ENCODE results near the gene SPACA7.
A peak's percentile ranks its signal among the peaks of the same experiment; 100 is the strongest.

SPACA7 gene

DNA sequence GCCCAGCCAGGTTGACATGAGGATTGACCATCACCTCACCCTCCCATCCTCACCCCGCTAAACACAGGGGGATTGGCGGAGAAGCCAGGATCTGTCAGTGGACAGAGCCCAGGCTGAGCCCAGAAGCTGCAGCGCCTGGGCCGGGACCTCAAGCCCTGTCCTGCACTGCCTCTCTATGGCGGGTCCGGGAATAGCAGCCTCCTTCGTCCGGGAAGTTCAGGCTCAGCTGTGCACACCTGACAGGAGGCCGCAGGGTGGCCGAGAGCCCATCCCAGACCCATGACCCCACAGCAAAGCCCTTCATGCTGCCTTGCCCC, 67.8 kb downstream of the SPACA7 start:
- Histone ChIP-seq H4K12ac (ENCODE audit: low read depth, low read length) (no peak overlapping the region), H3K4me1 (ENCODE audit: control insufficient read depth in 1 of 2, insufficient read depth in 2 of 2, low read length in 2 of 2) (peaks cover 0 to 1% of the 10 kb centered on the region in 2 experiments), H4K8ac (ENCODE audit: low read depth, low read length) (no peak overlapping the region), H2BK12ac (ENCODE audit: low read length) (no peak overlapping the region), H3K9ac (ENCODE audit: low read length) (no peak overlapping the region), H3K27me3 (ENCODE audit: insufficient read depth, low read length) (no peaks in the 10 kb centered on the region), H2AFZ (ENCODE audit: insufficient read depth, low read length, poor library complexity) (no peak overlapping the region), H2BK120ac (ENCODE audit: insufficient read depth, low read length, poor library complexity) (no peak overlapping the region), H2AK5ac (ENCODE audit: low read length) (no peak overlapping the region), H4K91ac (ENCODE audit: low read depth, low read length) (no peak overlapping the region), H3K9me3 (ENCODE audit: insufficient read depth, low read depth, low read length) (peaks cover 3% of the 10 kb centered on the region), H3K4ac (ENCODE audit: low read depth, low read length) (no peak overlapping the region), H3K4me3 (ENCODE audit: low read depth, low read length) (no peak overlapping the region), H3K79me1 (ENCODE audit: low read length) (no peaks in the 10 kb centered on the region), H3K23ac (ENCODE audit: low read length) (no peak overlapping the region), H2BK5ac (ENCODE audit: low read depth, low read length, poor library complexity) (no peak overlapping the region), H3K27ac (ENCODE audit: low read depth, low read length) (no peak overlapping the region), H3K36me3 (ENCODE audit: control insufficient read depth in 1 of 2, insufficient read depth in 2 of 2, low read length in 2 of 2) (no peaks in the 10 kb centered on the region), H3K18ac (ENCODE audit: low read length) (no peak overlapping the region), H3K4me2 (ENCODE audit: low read length) (no peak overlapping the region), H3K14ac (ENCODE audit: low read length) (no peak overlapping the region), H3K79me2 (ENCODE audit: control insufficient read depth, insufficient read depth, low read length, poor library complexity) (no peaks in the 10 kb centered on the region)
- DNase-seq: peak; percentile 46 to 76
- no CpG with 5 or more reads among the region's 10 CpGs for WGBS (ENCODE audit: extremely low coverage, insufficient coverage, insufficient read length)

DNA sequence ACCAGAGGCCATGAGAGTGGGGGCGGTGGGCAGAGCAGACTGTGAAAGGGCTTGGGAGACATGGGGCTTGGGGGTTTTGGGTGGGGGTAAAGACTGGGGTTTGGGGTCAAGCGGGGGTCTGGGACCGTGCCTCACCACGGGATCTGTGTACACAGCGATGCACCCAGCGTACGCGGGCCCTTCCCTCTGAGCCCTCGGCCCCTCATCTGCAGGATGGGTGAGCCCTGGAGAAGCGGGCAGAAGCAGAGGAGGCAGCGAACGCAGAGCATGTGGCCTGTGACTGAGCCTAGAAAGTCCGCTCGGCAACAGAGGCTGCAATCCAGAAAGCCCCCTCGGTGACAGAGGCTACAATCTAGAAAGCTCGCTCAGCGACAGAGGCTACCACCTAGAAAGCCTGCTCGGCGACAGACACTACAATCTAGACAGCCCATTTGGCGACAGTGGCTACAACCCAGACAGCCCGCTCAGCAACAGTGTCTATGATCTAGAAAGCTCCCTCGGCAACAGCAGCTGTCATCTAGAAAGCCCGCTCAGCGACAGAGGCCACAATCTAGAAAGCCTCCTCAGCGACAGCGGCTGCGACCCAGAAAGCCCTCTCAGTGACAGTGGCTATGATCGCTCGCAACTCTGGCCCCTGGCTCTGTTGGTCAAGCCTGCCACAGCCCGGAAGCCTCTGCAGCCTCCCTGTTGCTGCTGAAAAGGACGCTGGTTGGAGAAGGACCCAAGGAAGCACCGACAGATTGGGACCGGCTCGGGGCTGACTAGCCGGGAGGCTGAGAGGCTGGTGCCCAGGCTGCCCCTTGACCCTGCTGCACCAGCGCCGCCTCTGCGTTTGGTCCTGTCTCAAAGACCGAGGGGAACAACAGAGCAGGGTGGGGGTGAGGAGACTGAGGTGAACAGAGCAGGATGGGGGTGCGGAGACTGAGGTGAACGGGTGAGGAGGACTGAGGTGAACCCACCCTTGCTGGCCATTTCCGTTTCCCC, 68.6 kb downstream of the SPACA7 start:
- Histone ChIP-seq H3K27ac (ENCODE audit: low read depth, low read length) (no peak overlapping the region), H2BK5ac (ENCODE audit: low read depth, low read length, poor library complexity) (no peak overlapping the region), H3K23ac (ENCODE audit: low read length) (no peak overlapping the region), H3K79me1 (ENCODE audit: low read length) (no peaks in the 10 kb centered on the region), H3K18ac (ENCODE audit: low read length) (no peak overlapping the region), H3K14ac (ENCODE audit: low read length) (no peak overlapping the region), H4K91ac (ENCODE audit: low read depth, low read length) (no peak overlapping the region), H3K4me1 (ENCODE audit: control insufficient read depth in 1 of 2, insufficient read depth in 2 of 2, low read length in 2 of 2) (peaks cover 0 to 3% of the 10 kb centered on the region in 2 experiments), H3K36me3 (ENCODE audit: control insufficient read depth in 1 of 2, insufficient read depth in 2 of 2, low read length in 2 of 2) (no peaks in the 10 kb centered on the region), H2AFZ (ENCODE audit: insufficient read depth, low read length, poor library complexity) (no peak overlapping the region), H2BK120ac (ENCODE audit: insufficient read depth, low read length, poor library complexity) (no peak overlapping the region), H3K9ac (ENCODE audit: low read length) (no peak overlapping the region), H4K12ac (ENCODE audit: low read depth, low read length) (no peak overlapping the region), H3K27me3 (ENCODE audit: insufficient read depth, low read length) (no peaks in the 10 kb centered on the region), H4K8ac (ENCODE audit: low read depth, low read length) (no peak overlapping the region), H3K4me2 (ENCODE audit: low read length) (no peak overlapping the region), H2BK12ac (ENCODE audit: low read length) (no peak overlapping the region), H3K4ac (ENCODE audit: low read depth, low read length) (no peak overlapping the region), H2AK5ac (ENCODE audit: low read length) (no peak overlapping the region), H3K79me2 (ENCODE audit: control insufficient read depth, insufficient read depth, low read length, poor library complexity) (no peaks in the 10 kb centered on the region), H3K4me3 (ENCODE audit: low read depth, low read length) (no peak overlapping the region), H3K9me3 (ENCODE audit: insufficient read depth, low read depth, low read length) (peaks cover 3% of the 10 kb centered on the region)
- no peak for DNase-seq
- no CpG with 5 or more reads among the region's 42 CpGs for WGBS (ENCODE audit: extremely low coverage, insufficient coverage, insufficient read length)

DNA sequence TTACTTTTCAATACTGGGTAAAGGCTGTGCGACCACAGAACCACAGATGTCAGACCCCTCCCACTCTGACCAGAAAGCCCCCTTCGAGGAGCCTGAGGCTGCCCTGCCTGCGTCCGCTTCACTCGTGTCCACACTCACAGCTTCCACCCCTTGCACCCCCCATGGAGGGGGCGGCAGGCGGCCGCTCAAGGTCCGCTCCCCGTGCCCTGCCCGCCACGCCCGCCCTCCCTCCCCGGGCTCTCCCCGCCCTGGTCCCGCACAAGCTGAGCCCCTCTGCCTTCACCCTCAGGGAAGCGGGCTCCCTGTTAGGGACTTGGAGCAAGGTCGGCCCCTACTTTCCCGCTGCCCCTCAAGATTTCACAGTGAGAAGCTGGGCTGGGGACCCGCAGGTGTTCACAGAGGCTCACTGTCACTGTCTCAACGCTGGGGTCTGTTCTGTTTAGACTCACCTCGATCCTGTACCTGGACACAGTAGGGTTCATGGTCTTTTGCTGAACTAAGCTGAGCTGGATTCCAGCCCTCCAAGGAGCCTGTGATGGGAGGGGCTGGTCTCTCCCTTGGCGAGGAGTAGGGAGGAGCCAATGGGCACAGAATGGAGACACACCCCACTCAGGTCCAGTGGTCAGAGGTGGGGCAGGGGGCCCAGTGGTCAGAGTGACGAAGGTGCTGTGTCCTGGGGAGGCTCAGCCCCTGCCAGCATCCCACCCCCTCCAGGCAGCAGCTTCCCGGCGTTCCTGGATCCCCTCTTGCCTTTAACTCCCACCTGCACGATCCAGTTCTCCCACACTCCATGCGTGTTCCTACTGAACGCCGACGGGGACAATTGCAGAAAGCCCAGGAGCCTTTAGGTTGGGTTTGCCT, 69.5 kb downstream of the SPACA7 start:
- Histone ChIP-seq H2BK12ac (ENCODE audit: low read length) (no peak overlapping the region), H3K79me2 (ENCODE audit: control insufficient read depth, insufficient read depth, low read length, poor library complexity) (no peaks in the 10 kb centered on the region), H3K23ac (ENCODE audit: low read length) (no peak overlapping the region), H4K91ac (ENCODE audit: low read depth, low read length) (no peak overlapping the region), H3K9ac (ENCODE audit: low read length) (no peak overlapping the region), H3K9me3 (ENCODE audit: insufficient read depth, low read depth, low read length) (peaks cover 3% of the 10 kb centered on the region), H3K18ac (ENCODE audit: low read length) (no peak overlapping the region), H3K4ac (ENCODE audit: low read depth, low read length) (no peak overlapping the region), H3K27ac (ENCODE audit: low read depth, low read length) (no peak overlapping the region), H3K36me3 (ENCODE audit: control insufficient read depth in 1 of 2, insufficient read depth in 2 of 2, low read length in 2 of 2) (no peaks in the 10 kb centered on the region), H2AK5ac (ENCODE audit: low read length) (no peak overlapping the region), H2BK120ac (ENCODE audit: insufficient read depth, low read length, poor library complexity) (no peak overlapping the region), H3K14ac (ENCODE audit: low read length) (no peak overlapping the region), H4K8ac (ENCODE audit: low read depth, low read length) (no peak overlapping the region), H3K79me1 (ENCODE audit: low read length) (no peaks in the 10 kb centered on the region), H2AFZ (ENCODE audit: insufficient read depth, low read length, poor library complexity) (no peak overlapping the region), H3K4me3 (ENCODE audit: low read depth, low read length) (no peak overlapping the region), H3K4me2 (ENCODE audit: low read length) (no peak overlapping the region), H2BK5ac (ENCODE audit: low read depth, low read length, poor library complexity) (no peak overlapping the region), H4K12ac (ENCODE audit: low read depth, low read length) (no peak overlapping the region), H3K27me3 (ENCODE audit: insufficient read depth, low read length) (no peaks in the 10 kb centered on the region), H3K4me1 (ENCODE audit: control insufficient read depth in 1 of 2, insufficient read depth in 2 of 2, low read length in 2 of 2) (peaks cover 0 to 3% of the 10 kb centered on the region in 2 experiments)
- no peak for DNase-seq
- no CpG with 5 or more reads among the region's 31 CpGs for WGBS (ENCODE audit: extremely low coverage, insufficient coverage, insufficient read length)

DNA sequence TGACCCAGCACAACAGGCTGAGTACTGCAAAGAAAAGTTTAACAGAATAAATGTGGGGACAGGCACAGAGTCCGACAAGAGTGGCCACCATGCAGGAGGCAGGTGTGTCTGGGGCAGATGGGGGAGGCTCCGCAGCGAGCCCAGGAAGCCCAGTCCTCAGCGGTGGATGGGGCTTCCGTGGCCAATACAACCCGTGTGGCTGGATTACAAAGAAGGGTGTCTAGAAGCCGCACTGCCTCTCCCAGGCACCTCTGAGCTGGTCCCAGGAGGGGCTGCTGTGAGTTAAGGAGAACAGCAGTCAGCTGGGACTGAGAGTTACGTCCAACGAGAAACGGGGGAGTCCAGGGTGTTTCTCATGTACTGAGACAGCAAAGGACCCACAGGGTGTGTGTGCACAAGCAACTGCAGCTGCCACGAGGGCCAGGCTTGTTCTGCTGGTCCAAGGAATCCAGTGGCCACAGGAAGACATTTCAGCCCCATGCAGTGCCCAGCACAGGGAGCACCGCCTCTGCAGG, 70.2 kb downstream of the SPACA7 start:
- Histone ChIP-seq H2BK120ac (ENCODE audit: insufficient read depth, low read length, poor library complexity) (no peak overlapping the region), H3K4me2 (ENCODE audit: low read length) (no peak overlapping the region), H3K27ac (ENCODE audit: low read depth, low read length) (no peak overlapping the region), H2BK5ac (ENCODE audit: low read depth, low read length, poor library complexity) (no peak overlapping the region), H3K4me3 (ENCODE audit: low read depth, low read length) (no peak overlapping the region), H3K27me3 (ENCODE audit: insufficient read depth, low read length) (no peaks in the 10 kb centered on the region), H3K4ac (ENCODE audit: low read depth, low read length) (no peak overlapping the region), H3K36me3 (ENCODE audit: control insufficient read depth in 1 of 2, insufficient read depth in 2 of 2, low read length in 2 of 2) (no peaks in the 10 kb centered on the region), H2AFZ (ENCODE audit: insufficient read depth, low read length, poor library complexity) (no peak overlapping the region), H3K18ac (ENCODE audit: low read length) (no peak overlapping the region), H3K9ac (ENCODE audit: low read length) (no peak overlapping the region), H4K8ac (ENCODE audit: low read depth, low read length) (no peak overlapping the region), H3K4me1 (ENCODE audit: control insufficient read depth in 1 of 2, insufficient read depth in 2 of 2, low read length in 2 of 2) (peaks cover 0 to 3% of the 10 kb centered on the region in 2 experiments), H4K91ac (ENCODE audit: low read depth, low read length) (no peak overlapping the region), H4K12ac (ENCODE audit: low read depth, low read length) (no peak overlapping the region), H2AK5ac (ENCODE audit: low read length) (no peak overlapping the region), H3K79me2 (ENCODE audit: control insufficient read depth, insufficient read depth, low read length, poor library complexity) (no peaks in the 10 kb centered on the region), H3K14ac (ENCODE audit: low read length) (no peak overlapping the region), H3K79me1 (ENCODE audit: low read length) (no peaks in the 10 kb centered on the region), H3K23ac (ENCODE audit: low read length) (no peak overlapping the region), H3K9me3 (ENCODE audit: insufficient read depth, low read depth, low read length) (peaks cover 3% of the 10 kb centered on the region), H2BK12ac (ENCODE audit: low read length) (no peak overlapping the region)
- WGBS (ENCODE audit: extremely low coverage, insufficient coverage, insufficient read length): no CpG with 5 or more reads among the region's 12 CpGs
- DNase-seq: no peak

Data from trophoblast cell (in vitro differentiated cells and primary cell).